HepG2 (cell line): ENCODE results near the gene PAPPA.

ENCODE experiments used
- CTCF ChIP-seq: sonication (generic); formaldehyde crosslinking; IDR thresholded peaks from 2 replicates; pipeline ENCODE4 v1.5.0; 2020; ENCODE audit warnings: mild to moderate bottlenecking, missing genetic modification reagents, moderate library complexity
- MXD4 ChIP-seq: IDR thresholded peaks from 2 replicates; pipeline ENCODE4 v1.6.1; 2016; ENCODE audit warnings: mild to moderate bottlenecking, missing biosample characterization, missing genetic modification reagents
- ZNF282 ChIP-seq: fragments of 450-650 bp; IDR thresholded peaks from 2 replicates; pipeline ENCODE4 v1.6.1; 2018; ENCODE audit not compliant: partially characterized antibody
- ZNF563 ChIP-seq: sonication (generic); formaldehyde crosslinking; IDR thresholded peaks from 2 replicates; pipeline ENCODE4 v1.8.0; 2022; ENCODE audit warnings: mild to moderate bottlenecking, moderate library complexity, missing genetic modification reagents
- TF ChIP-seq, protein P1 (sequence below): sonication (generic); formaldehyde crosslinking; IDR thresholded peaks from 2 replicates; pipeline ENCODE4 v1.5.0; 2020; ENCODE audit warnings: missing genetic modification reagents

DNA sequence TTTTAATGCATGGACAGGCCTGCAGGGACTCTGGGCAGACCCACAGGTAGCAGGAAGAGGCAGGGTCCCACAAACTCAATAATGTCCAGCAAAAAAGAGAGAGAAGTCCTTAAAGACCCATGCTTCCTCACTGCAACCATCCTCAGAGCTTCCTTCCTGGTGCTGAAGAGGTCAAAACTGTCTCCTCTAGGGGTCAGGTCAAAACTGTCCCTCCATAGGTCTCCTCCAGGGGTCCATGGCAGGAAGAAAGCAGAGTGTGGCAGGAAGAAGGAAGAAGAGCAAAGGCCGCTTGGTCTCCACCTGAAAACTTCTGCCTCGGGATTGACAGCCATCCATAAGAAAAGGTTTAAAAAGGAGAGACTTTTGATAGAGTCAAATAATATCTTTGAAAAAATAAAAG lies 271.7 kb downstream of the PAPPA start:
- TF ChIP-seq ZNF282 (no peak), CTCF (no peak), MXD4 (CRISPR knock-in tag) (no peak), ZNF563 (CRISPR knock-in tag) (no peak)
- TF ChIP-seq, protein P1, sequence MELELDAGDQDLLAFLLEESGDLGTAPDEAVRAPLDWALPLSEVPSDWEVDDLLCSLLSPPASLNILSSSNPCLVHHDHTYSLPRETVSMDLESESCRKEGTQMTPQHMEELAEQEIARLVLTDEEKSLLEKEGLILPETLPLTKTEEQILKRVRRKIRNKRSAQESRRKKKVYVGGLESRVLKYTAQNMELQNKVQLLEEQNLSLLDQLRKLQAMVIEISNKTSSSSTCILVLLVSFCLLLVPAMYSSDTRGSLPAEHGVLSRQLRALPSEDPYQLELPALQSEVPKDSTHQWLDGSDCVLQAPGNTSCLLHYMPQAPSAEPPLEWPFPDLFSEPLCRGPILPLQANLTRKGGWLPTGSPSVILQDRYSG (CRISPR knock-in tag) = no peak
